Mucosa of rectum (tissue), 2 donors: Measurements from ENCODE around the gene PKNOX2.

Experiments used
- H3K27ac ChIP-seq, 2 donors: one replicate each; pipeline ENCODE4 v1.7.0; 2013; ENCODE audit warnings: inconsistent platforms in 2 of 2, low read depth in 2 of 2, low read length in 2 of 2
- H3K27me3 ChIP-seq, 2 donors: one replicate each; pipeline ENCODE4 v1.7.0; 2013; ENCODE audit warnings: low read length in 2 of 2; ENCODE audit not compliant: control insufficient read depth in 2 of 2, insufficient read depth in 2 of 2
- H3K36me3 ChIP-seq, 2 donors: one replicate each; pipeline ENCODE4 v1.7.0; 2013; ENCODE audit warnings: low read length in 2 of 2; ENCODE audit not compliant: control insufficient read depth in 2 of 2, insufficient read depth in 2 of 2
- H3K4me1 ChIP-seq, 2 donors: one replicate each; pipeline ENCODE4 v1.7.0; 2013; ENCODE audit warnings: low read length in 2 of 2, mild to moderate bottlenecking in 1 of 2; ENCODE audit not compliant: control insufficient read depth in 2 of 2, insufficient read depth in 2 of 2
- H3K4me3 ChIP-seq, 2 donors: one replicate each; pipeline ENCODE4 v1.7.0; 2013; ENCODE audit warnings: low read length in 2 of 2
- H3K9ac ChIP-seq, 2 donors: one replicate each; pipeline ENCODE4 v1.7.0; 2013; ENCODE audit warnings: low read length in 2 of 2, low read depth in 1 of 2, mild to moderate bottlenecking in 1 of 2
- H3K9me3 ChIP-seq, 2 donors: one replicate each; pipeline ENCODE4 v1.7.0; 2013; ENCODE audit warnings: low read length in 2 of 2; ENCODE audit not compliant: control insufficient read depth in 2 of 2
- donor health status: healthy.
- donor health status: Normal muscosa, but diverticular disease.

PKNOX2 gene

GRCh38 chr11:125423247-125423849 is 258.8 kb downstream of the PKNOX2 start:
- Histone ChIP-seq H3K9me3 (no peaks in the 10 kb centered on the region), H3K4me1 (no peaks in the 10 kb centered on the region), H3K9ac (no peak overlapping the region), H3K36me3 (no peaks in the 10 kb centered on the region), H3K27me3 (peaks cover 0 to 2% of the 10 kb centered on the region in 2 donors), H3K27ac (no peak overlapping the region), H3K4me3 (no peak overlapping the region)

GRCh38 chr11:125425601-125426000 is 261.1 kb downstream of the PKNOX2 start:
- Histone ChIP-seq H3K4me3 (no peak overlapping the region), H3K4me1 (no peaks in the 10 kb centered on the region), H3K27me3 (peaks cover 0 to 2% of the 10 kb centered on the region in 2 donors), H3K9ac (no peak overlapping the region), H3K36me3 (no peaks in the 10 kb centered on the region), H3K27ac (no peak overlapping the region), H3K9me3 (no peaks in the 10 kb centered on the region)

GRCh38 chr11:125426818-125427528 is 262.4 kb downstream of the PKNOX2 start:
- Histone ChIP-seq H3K9me3 (no peaks in the 10 kb centered on the region), H3K27me3 (no peaks in the 10 kb centered on the region), H3K4me3 (no peak overlapping the region), H3K36me3 (no peaks in the 10 kb centered on the region), H3K9ac (no peak overlapping the region), H3K27ac (no peak overlapping the region), H3K4me1 (no peaks in the 10 kb centered on the region)

GRCh38 chr11:125428486-125429173 is 264.1 kb downstream of the PKNOX2 start:
- H3K4me3 ChIP-seq = no peak overlapping the region
- no peaks in the 10 kb centered on the region for H3K4me1 ChIP-seq
- H3K9me3 ChIP-seq = no peaks in the 10 kb centered on the region
- no peak overlapping the region for H3K9ac ChIP-seq
- H3K36me3 ChIP-seq = no peaks in the 10 kb centered on the region
- no peaks in the 10 kb centered on the region for H3K27me3 ChIP-seq
- no peak overlapping the region for H3K27ac ChIP-seq

GRCh38 chr11:125429174-125429707 is 264.7 kb downstream of the PKNOX2 start:
- H3K27ac ChIP-seq = no peak overlapping the region
- no peaks in the 10 kb centered on the region for H3K9me3 ChIP-seq
- no peaks in the 10 kb centered on the region for H3K4me1 ChIP-seq
- H3K36me3 ChIP-seq = no peaks in the 10 kb centered on the region
- H3K4me3 ChIP-seq = no peak overlapping the region
- no peak overlapping the region for H3K9ac ChIP-seq
- no peaks in the 10 kb centered on the region for H3K27me3 ChIP-seq

GRCh38 chr11:125429807-125430678 is 265.5 kb downstream of the PKNOX2 start:
- Histone ChIP-seq H3K4me3 (no peak overlapping the region), H3K9ac (no peak overlapping the region), H3K27ac (no peak overlapping the region), H3K4me1 (no peaks in the 10 kb centered on the region), H3K27me3 (no peaks in the 10 kb centered on the region), H3K36me3 (no peaks in the 10 kb centered on the region), H3K9me3 (no peaks in the 10 kb centered on the region)

- Histone ChIP-seq H3K36me3 (no peaks in the 10 kb centered on the region), H3K27ac (no peak overlapping the region), H3K9me3 (no peaks in the 10 kb centered on the region), H3K4me1 (no peaks in the 10 kb centered on the region), H3K4me3 (no peak overlapping the region), H3K27me3 (no peaks in the 10 kb centered on the region), H3K9ac (no peak overlapping the region)
Observed at GRCh38 chr11:125431009-125431408, 266.5 kb downstream of the PKNOX2 start.

GRCh38 chr11:125431481-125431880 is 266.9 kb downstream of the PKNOX2 start:
- H3K9ac ChIP-seq = no peak overlapping the region
- no peaks in the 10 kb centered on the region for H3K36me3 ChIP-seq
- H3K27ac ChIP-seq = no peak overlapping the region
- no peaks in the 10 kb centered on the region for H3K4me1 ChIP-seq
- H3K4me3 ChIP-seq = no peak overlapping the region
- H3K9me3 ChIP-seq = no peaks in the 10 kb centered on the region
- no peaks in the 10 kb centered on the region for H3K27me3 ChIP-seq

GRCh38 chr11:125433454-125434121 is 269.0 kb downstream of the PKNOX2 start:
- no peaks in the 10 kb centered on the region for H3K9me3 ChIP-seq
- no peaks in the 10 kb centered on the region for H3K36me3 ChIP-seq
- no peak overlapping the region for H3K9ac ChIP-seq
- H3K4me3 ChIP-seq = no peak overlapping the region
- H3K4me1 ChIP-seq = no peaks in the 10 kb centered on the region
- H3K27ac ChIP-seq = no peak overlapping the region
- H3K27me3 ChIP-seq = no peaks in the 10 kb centered on the region
